Fibroblast of the aortic adventitia (primary cell): ENCODE measurements around the gene ANKRD45. TPM values are rescaled to one million over a fixed set of nuclear protein-coding genes. Genes with fewer than 3 reads are reported as not detected.
A peak's percentile ranks its signal among the peaks of the same experiment; 100 is the strongest.
"Not testable (repeated sequence)": the region's sequence is repeated elsewhere in the genome, so short reads cannot be mapped to it uniquely, and the experiment has no call there.

Source experiments
- DNase-seq: peaks from one replicate; pipeline ENCODE4 v3.0.0-alpha.2; 2010; ENCODE audit warnings: low read depth
- H3K4me3 ChIP-seq: 2 replicates; pipeline ENCODE4 v1.5.1; 2011; ENCODE audit warnings: low read depth, mild to moderate bottlenecking, control low read depth, low read length, moderate library complexity
- CTCF ChIP-seq: IDR thresholded peaks from 2 replicates; pipeline ENCODE4 v1.5.1; 2011; ENCODE audit warnings: mild to moderate bottlenecking, low read length, control low read depth, inconsistent platforms; ENCODE audit not compliant: insufficient read depth
- total RNA-seq: library from RNA; depleted of rRNA; stranded (reverse); fragments of >200 nt; gene quantifications from 2 replicates; pipeline ENCODE4 v1.2.3, GENCODE V29; 2012; ENCODE audit warnings: low replicate concordance

ANKRD45 gene
- total RNA-seq, 1 donor = 0.09 TPM

DNA sequence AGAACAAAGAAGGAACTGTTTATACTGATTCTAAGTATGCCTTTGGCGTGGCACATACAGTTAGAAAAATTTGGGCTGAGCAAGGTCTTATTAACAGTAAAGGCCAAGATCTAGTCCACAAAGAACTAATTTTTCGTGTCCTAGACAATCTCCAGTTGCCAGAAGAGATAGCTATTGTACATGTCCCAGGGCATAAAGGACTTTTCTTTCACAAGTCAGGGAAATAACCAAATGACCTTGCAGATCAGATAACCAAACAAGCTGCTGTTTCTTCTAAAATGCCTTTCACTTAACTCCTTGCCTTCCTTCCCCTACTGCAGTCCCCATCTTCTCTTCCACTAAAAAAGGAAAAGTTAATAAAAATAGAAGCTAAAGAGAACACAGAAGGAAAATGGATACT lies 30.5 kb downstream of the ANKRD45 start:
- no peak for DNase-seq
- no peak for TF ChIP-seq CTCF
- H3K4me3 ChIP-seq = no peak overlapping the region

GRCh38 chr1:173638043-173639021 lies 31.3 kb downstream of the ANKRD45 start:
- no peak for TF ChIP-seq CTCF
- H3K4me3 ChIP-seq = no peak overlapping the region
- DNase-seq = no peak

GRCh38 chr1:173637236-173638042 lies 32.2 kb downstream of the ANKRD45 start:
- not testable (repeated sequence) for H3K4me3 ChIP-seq, DNase-seq

DNA sequence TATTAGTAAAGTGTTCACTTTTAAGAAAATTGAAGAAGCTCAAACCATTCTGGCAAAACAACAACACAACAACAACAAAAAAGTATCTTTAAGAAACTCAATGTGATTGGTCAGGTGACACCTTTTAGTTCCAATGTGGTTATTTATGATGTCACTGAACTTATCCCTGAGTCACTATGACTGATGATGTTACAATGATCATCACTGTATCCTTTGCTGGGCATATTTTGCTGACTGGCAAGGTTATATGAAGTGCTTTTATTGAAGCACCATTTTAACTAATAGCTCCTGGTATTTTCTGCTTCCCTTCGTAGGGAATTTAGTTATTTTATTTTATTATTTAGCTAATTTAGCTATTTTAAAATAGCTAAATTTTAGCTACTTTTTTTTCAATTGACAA lies 34.5 kb downstream of the ANKRD45 start, which contains the start of gene TEX50:
TSS of gene TEX50 (plus strand) at position 223 of the 400 bp plus-strand sequence. CDS start 184 bp downstream, outside the sequence.
- no peak for DNase-seq
- H3K4me3 ChIP-seq = no peak within 1 kb of the TSS
- no peak for TF ChIP-seq CTCF

DNA sequence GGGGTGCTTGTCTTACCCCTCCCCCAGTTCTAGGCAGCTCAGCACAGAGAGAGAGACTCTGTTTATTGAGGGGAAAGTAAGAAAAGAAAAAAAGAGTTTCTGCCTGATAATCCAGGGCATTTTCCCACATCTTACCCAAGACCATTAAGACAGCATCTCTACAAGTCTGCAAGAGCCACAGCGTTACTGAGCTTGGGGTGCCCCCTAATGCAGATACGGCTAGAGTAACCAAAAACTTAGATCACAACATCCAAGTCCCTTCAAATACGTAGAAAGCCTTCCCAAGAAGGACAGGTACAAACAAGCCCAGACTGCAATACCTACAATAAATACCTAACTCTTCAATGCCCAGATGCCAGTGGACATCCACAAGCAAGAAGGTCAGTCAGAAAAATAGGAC lies 40.8 kb downstream of the ANKRD45 start:
- no peak overlapping the region for H3K4me3 ChIP-seq
- TF ChIP-seq CTCF = no peak
- peak; percentile 12 for DNase-seq

DNA sequence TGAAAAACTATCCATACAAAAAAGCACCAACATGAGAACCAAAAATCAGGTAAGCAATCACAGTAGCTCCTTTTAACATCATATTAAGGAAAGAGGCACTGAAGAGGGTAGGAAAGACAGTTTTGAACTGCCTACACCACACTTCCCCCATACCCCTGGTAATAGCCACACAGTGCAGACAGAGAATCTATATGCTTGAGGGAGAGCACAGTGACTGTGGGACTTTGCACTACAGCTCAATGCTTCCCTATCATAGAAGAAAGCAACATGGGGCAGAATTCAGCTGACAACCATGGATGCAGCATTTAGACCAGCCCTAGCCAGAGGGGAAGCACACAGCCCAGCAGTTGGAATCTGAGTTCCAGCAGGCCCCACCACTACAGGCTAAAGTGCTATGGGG lies 42.4 kb downstream of the ANKRD45 start:
- no peak overlapping the region for H3K4me3 ChIP-seq
- TF ChIP-seq CTCF = no peak
- DNase-seq = no peak

- no peak for TF ChIP-seq CTCF
- no peak for DNase-seq
- H3K4me3 ChIP-seq = no peak overlapping the region
These were observed 52.8 kb downstream of the ANKRD45 start for GRCh38 chr1:173616859-173617258.

GRCh38 chr1:173613086-173613485 lies 56.6 kb downstream of the ANKRD45 start:
- H3K4me3 ChIP-seq = not testable (repeated sequence)

More at GRCh38 chr1:173613086-173613485, 56.6 kb downstream of the ANKRD45 start:
- not testable (repeated sequence) for DNase-seq
